Panc1 (cell line): ENCODE data around the gene DHFR2. TPM values are rescaled to one million over a fixed set of nuclear protein-coding genes. Genes with fewer than 3 reads are reported as not detected.

Experiments
- ATAC-seq: fragments of 200-7000 bp; cut with Tn5 transposase; 2 replicates; pipeline ENCODE4 v1.9.1; 2020; ENCODE audit warnings: mild to moderate bottlenecking, moderate library complexity
- BruUV-seq: library from RNA; stranded (reverse); fragments of 400-500 nt; replicated peaks from 2 replicates; lab custom pipeline; 2021; lab: Mats Ljungman, UMichigan
- CTCF ChIA-PET: fragments of 300-600 bp; sonication (Branson Sonifier 250); formaldehyde crosslinking; loops from one replicate; lab custom pipeline; 2022; ENCODE audit warnings: antibody characterized with exemption; lab: Charles Lee
- POLR2A ChIA-PET: fragments of 300-600 bp; sonication (Branson Sonifier 250); formaldehyde crosslinking; loops from one replicate; lab custom pipeline; 2022; ENCODE audit warnings: antibody characterized with exemption; lab: Charles Lee
- DNase-seq: peaks from one replicate; pipeline ENCODE4 v3.0.0-alpha.2; 2010; ENCODE audit warnings: low read depth, low spot score
- H3K27ac ChIP-seq: 2 replicates; pipeline ENCODE4 v1.5.1; 2011; ENCODE audit warnings: mild to moderate bottlenecking, low read length, inconsistent platforms
- H3K27me3 ChIP-seq: fragments of 200-500 bp; sonication (Bioruptor generic); 2 replicates; pipeline ENCODE4 v1.6.0; 2014; ENCODE audit warnings: low read length, inconsistent platforms; ENCODE audit not compliant: control insufficient read depth, insufficient read depth
- H3K36me3 ChIP-seq: fragments of 200-500 bp; sonication (Bioruptor generic); 2 replicates; pipeline ENCODE4 v1.5.1; 2014; ENCODE audit warnings: inconsistent platforms, mild to moderate bottlenecking, low read length, moderate library complexity; ENCODE audit not compliant: control insufficient read depth, insufficient read depth
- H3K4me1 ChIP-seq: 2 replicates; pipeline ENCODE4 v1.5.1; 2011; ENCODE audit warnings: inconsistent platforms, mild to moderate bottlenecking, low read length, moderate library complexity; ENCODE audit not compliant: control insufficient read depth, insufficient read depth
- H3K4me3 ChIP-seq, 2 experiments: 2 replicates each; pipeline ENCODE4 v1.5.1; 2011 to 2012; ENCODE audit warnings: low read depth in 2 of 2, low read length in 2 of 2, mild to moderate bottlenecking in 2 of 2, inconsistent platforms in 1 of 2, moderate library complexity in 1 of 2
- H3K9me3 ChIP-seq: fragments of 200-500 bp; sonication (Bioruptor generic); 2 replicates; pipeline ENCODE4 v1.5.1; 2014; ENCODE audit warnings: low read depth, mild to moderate bottlenecking, inconsistent platforms, low read length, moderate library complexity; ENCODE audit not compliant: control insufficient read depth, insufficient read depth
- CTCF ChIP-seq: fragments of 450-650 bp; IDR thresholded peaks from 2 replicates; pipeline ENCODE4 v1.5.1; 2017; ENCODE audit warnings: mild to moderate bottlenecking
- POLR2AphosphoS5 ChIP-seq: IDR thresholded peaks from 2 replicates; pipeline ENCODE4 v1.6.1; 2012; ENCODE audit warnings: mild to moderate bottlenecking, low read depth, low read length, moderate library complexity
- REST ChIP-seq, 2 experiments: IDR thresholded peaks; 2 replicates each; pipeline ENCODE4 v1.6.1; 2011 to 2012; ENCODE audit warnings: low read depth in 2 of 2, control low read depth in 1 of 2, low read length in 1 of 2, mild to moderate bottlenecking in 1 of 2, moderate library complexity in 1 of 2; ENCODE audit not compliant: insufficient read depth in 1 of 2
- SIN3A ChIP-seq: IDR thresholded peaks from 2 replicates; pipeline ENCODE4 v1.6.1; 2012; ENCODE audit warnings: low read depth, mild to moderate bottlenecking, low read length, moderate library complexity, borderline replicate concordance; ENCODE audit not compliant: insufficient read depth
- TCF7L2 ChIP-seq: IDR thresholded peaks from 2 replicates; pipeline ENCODE4 v1.6.1; 2011; ENCODE audit warnings: mild to moderate bottlenecking, low read depth, low read length, inconsistent platforms
- in situ Hi-C: cut with HindIII; loops from 2 replicates; pipeline ENCODE4 v1.10.0; 2016; ENCODE audit warnings: low sequenced_read_pairs, low pct_unique_long_range_greater_than_20kb
- intact Hi-C: fragments of 100-400 bp; cut with micrococcal nuclease; formaldehyde crosslinking; loops from one replicate; pipeline ENCODE4 v1.10.0; 2022; ENCODE audit not compliant: unreplicated experiment
- total RNA-seq: library from RNA; stranded (reverse); gene quantifications from one replicate; pipeline ENCODE4 v1.2.1, GENCODE V29; 2021; ENCODE audit not compliant: unreplicated experiment

Gene DHFR2
- total RNA-seq, 1 experiment from 2014 or later, result 2.7 TPM

GRCh38 chr3:94050546-94050945, 12.2 kb downstream of the DHFR2 start:
- no TSS peak for BruUV-seq
- H3K9me3 ChIP-seq, result no peaks in the 10 kb centered on the region
- CTCF ChIA-PET, result no interaction called here
- no peaks in the 10 kb centered on the region for H3K27me3 ChIP-seq
- POLR2A ChIA-PET, result interaction anchor here (0.8 kb wide), 1 partner anchor 12 kb away, joined by 3 read pairs; the partner anchor contains the start of genes DHFR2 and NSUN3
- H3K4me1 ChIP-seq, result no peaks in the 10 kb centered on the region
- ATAC-seq (no peak), DNase-seq (no peak)
- H3K4me3 ChIP-seq, result no peak overlapping the region
- intact Hi-C loops, result no loop called here
- TF ChIP-seq CTCF, result no peak
- TF ChIP-seq REST (IDR thresholded peaks at IDR 0.05; ENCODE audit: insufficient read depth in 1 of 2, low read depth in 2 of 2, low read length in 1 of 2), result no peak
- TF ChIP-seq POLR2AphosphoS5, result no peak
- TF ChIP-seq TCF7L2, result no peak
- no peak for TF ChIP-seq SIN3A
- no peak overlapping the region for H3K27ac ChIP-seq
- peaks cover 10% of the 10 kb centered on the region for H3K36me3 ChIP-seq
- in situ Hi-C loops, result no loop called here

GRCh38 chr3:94049267-94049666, 13.4 kb downstream of the DHFR2 start:
- BruUV-seq, result no TSS peak
- POLR2A ChIA-PET, result no interaction called here
- ATAC-seq (no peak), DNase-seq (no peak)
- Histone ChIP-seq H3K27me3 (no peaks in the 10 kb centered on the region), H3K36me3 (peaks cover 8% of the 10 kb centered on the region; the same call in 1 of the 2 replicates), H3K9me3 (no peaks in the 10 kb centered on the region), H3K4me1 (no peaks in the 10 kb centered on the region), H3K4me3 (no peak overlapping the region), H3K27ac (no peak overlapping the region)
- in situ Hi-C loops, result no loop called here
- intact Hi-C loops, result no loop called here
- TF ChIP-seq CTCF (no peak), SIN3A (no peak)
- CTCF ChIA-PET, result no interaction called here
